SU-DHL-6 (cell line): ENCODE measurements around the gene RNF214.

Experiments
- H2AFZ ChIP-seq: fragments of 200-600 bp; sonication (generic); 2 replicates; pipeline ENCODE4 v1.6.1; 2014; ENCODE audit warnings: low read depth, mild to moderate bottlenecking, moderate library complexity, mixed read lengths, antibody characterized with exemption, low read length; ENCODE audit not compliant: severe bottlenecking
- H3F3A ChIP-seq: fragments of 200-600 bp; shearing (Covaris generic); 2 replicates; pipeline ENCODE4 v1.6.0; 2016; ENCODE audit warnings: antibody characterized with exemption, mild to moderate bottlenecking; ENCODE audit not compliant: insufficient read depth
- H3K27ac ChIP-seq: fragments of 200-600 bp; sonication (generic); 2 replicates; pipeline ENCODE4 v1.5.1; 2016; ENCODE audit warnings: low read depth, mild to moderate bottlenecking, low read length, moderate library complexity, mixed read lengths
- H3K27me3 ChIP-seq: fragments of 200-600 bp; sonication (generic), shearing (Covaris generic); 2 replicates; pipeline ENCODE4 v1.6.0; 2014; ENCODE audit warnings: mild to moderate bottlenecking, low read length
- H3K36me3 ChIP-seq: fragments of 200-600 bp; sonication (generic); 2 replicates; pipeline ENCODE4 v1.6.1; 2014; ENCODE audit warnings: mild to moderate bottlenecking, low read length, mixed read lengths
- H3K4me2 ChIP-seq: fragments of 300-600, 200-600 bp; shearing (Covaris generic), sonication (generic); 2 replicates; pipeline ENCODE4 v1.6.0; 2014; ENCODE audit warnings: low read length, low read depth, mild to moderate bottlenecking; ENCODE audit not compliant: poor library complexity, severe bottlenecking
- H3K4me3 ChIP-seq: fragments of 200-600 bp; sonication (generic); 2 replicates; pipeline ENCODE4 v1.5.1; 2014; ENCODE audit warnings: antibody characterized with exemption, low read length, mild to moderate bottlenecking, mixed read lengths; ENCODE audit not compliant: insufficient read depth, poor library complexity, severe bottlenecking
- H3K79me2 ChIP-seq: fragments of 200-600 bp; sonication (generic); 2 replicates; pipeline ENCODE4 v1.6.1; 2014; ENCODE audit warnings: mild to moderate bottlenecking, low read length, moderate library complexity; ENCODE audit not compliant: insufficient read depth
- H3K9ac ChIP-seq: fragments of 200-600 bp; sonication (generic); 2 replicates; pipeline ENCODE4 v1.7.0; 2014; ENCODE audit warnings: mild to moderate bottlenecking, low read length
- H3K9me2 ChIP-seq: fragments of 200-600 bp; sonication (generic); replicated peaks from 2 replicates; pipeline ENCODE4 v1.6.1; 2014; ENCODE audit warnings: low read length; ENCODE audit not compliant: insufficient read depth
- H3K9me3 ChIP-seq: fragments of 200-600 bp; sonication (generic); 2 replicates; pipeline ENCODE4 v1.6.1; 2014; ENCODE audit warnings: low read length, mixed read lengths; ENCODE audit not compliant: insufficient read depth
- H4K20me1 ChIP-seq: fragments of 200-600 bp; sonication (generic); 2 replicates; pipeline ENCODE4 v1.6.1; 2014; ENCODE audit warnings: low read depth, mild to moderate bottlenecking, antibody characterized with exemption, low read length, moderate library complexity, mixed read lengths
- EZH2phosphoT487 ChIP-seq: fragments of 200-600 bp; sonication (generic), shearing (Covaris generic); conservative IDR thresholded peaks from 2 replicates; pipeline ENCODE4 v1.6.1; 2018; ENCODE audit warnings: mild to moderate bottlenecking, antibody characterized with exemption, low read length, moderate library complexity, mixed read lengths
- TF ChIP-seq, protein P1 (sequence below): fragments of 200-600 bp; sonication (generic); IDR thresholded peaks from one replicate; pipeline ENCODE4 v1.5.1; 2017; ENCODE audit warnings: antibody characterized with exemption, mild to moderate bottlenecking, low read length, moderate library complexity; ENCODE audit not compliant: insufficient read depth, poor library complexity, severe bottlenecking

Gene RNF214

DNA sequence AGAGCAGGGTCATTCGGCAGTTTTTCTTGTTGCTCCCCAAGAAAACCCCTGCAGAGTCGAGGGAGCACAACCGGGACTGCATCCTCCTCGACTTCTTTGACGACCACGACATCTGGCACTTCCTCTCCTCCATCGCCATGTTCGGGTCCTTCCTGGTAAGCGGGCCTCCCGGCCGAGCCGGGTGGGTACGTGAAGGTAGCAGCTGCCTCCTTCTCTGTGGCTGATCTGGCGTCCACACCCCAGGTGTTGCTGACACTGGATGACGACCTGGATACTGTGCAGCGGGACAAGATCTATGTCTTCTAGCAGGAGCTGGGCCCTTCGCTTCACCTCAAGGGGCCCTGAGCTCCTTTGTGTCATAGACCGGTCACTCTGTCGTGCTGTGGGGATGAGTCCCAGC is 36.7 kb upstream of the RNF214 start:
- no peaks in the 10 kb centered on the region for H3K27me3 ChIP-seq
- no peak overlapping the region for H3K4me2 ChIP-seq
- H3F3A ChIP-seq, result no peaks in the 10 kb centered on the region
- no peaks in the 10 kb centered on the region for H3K9me2 ChIP-seq
- H3K79me2 ChIP-seq, result no peaks in the 10 kb centered on the region
- no peak overlapping the region for H3K27ac ChIP-seq
- no peak overlapping the region for H3K9ac ChIP-seq
- no peaks in the 10 kb centered on the region for H4K20me1 ChIP-seq
- H2AFZ ChIP-seq, result no peak overlapping the region
- no peak overlapping the region for H3K4me3 ChIP-seq
- TF ChIP-seq, protein P1, sequence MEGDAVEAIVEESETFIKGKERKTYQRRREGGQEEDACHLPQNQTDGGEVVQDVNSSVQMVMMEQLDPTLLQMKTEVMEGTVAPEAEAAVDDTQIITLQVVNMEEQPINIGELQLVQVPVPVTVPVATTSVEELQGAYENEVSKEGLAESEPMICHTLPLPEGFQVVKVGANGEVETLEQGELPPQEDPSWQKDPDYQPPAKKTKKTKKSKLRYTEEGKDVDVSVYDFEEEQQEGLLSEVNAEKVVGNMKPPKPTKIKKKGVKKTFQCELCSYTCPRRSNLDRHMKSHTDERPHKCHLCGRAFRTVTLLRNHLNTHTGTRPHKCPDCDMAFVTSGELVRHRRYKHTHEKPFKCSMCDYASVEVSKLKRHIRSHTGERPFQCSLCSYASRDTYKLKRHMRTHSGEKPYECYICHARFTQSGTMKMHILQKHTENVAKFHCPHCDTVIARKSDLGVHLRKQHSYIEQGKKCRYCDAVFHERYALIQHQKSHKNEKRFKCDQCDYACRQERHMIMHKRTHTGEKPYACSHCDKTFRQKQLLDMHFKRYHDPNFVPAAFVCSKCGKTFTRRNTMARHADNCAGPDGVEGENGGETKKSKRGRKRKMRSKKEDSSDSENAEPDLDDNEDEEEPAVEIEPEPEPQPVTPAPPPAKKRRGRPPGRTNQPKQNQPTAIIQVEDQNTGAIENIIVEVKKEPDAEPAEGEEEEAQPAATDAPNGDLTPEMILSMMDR, result no peak
- no peak for TF ChIP-seq EZH2phosphoT487
- no peaks in the 10 kb centered on the region for H3K9me3 ChIP-seq
- H3K36me3 ChIP-seq, result no peaks in the 10 kb centered on the region

- H3K27ac ChIP-seq, result no peak overlapping the region
- H3K4me2 ChIP-seq, result no peak overlapping the region
- no peaks in the 10 kb centered on the region for H3K79me2 ChIP-seq
- no peak overlapping the region for H3K4me3 ChIP-seq
- no peaks in the 10 kb centered on the region for H3K9me2 ChIP-seq
- no peaks in the 10 kb centered on the region for H3K9me3 ChIP-seq
- TF ChIP-seq, protein P1, result no peak
- H3K9ac ChIP-seq, result no peak overlapping the region
- H3F3A ChIP-seq, result no peaks in the 10 kb centered on the region
- H2AFZ ChIP-seq, result no peak overlapping the region
- H3K36me3 ChIP-seq, result no peaks in the 10 kb centered on the region
- H3K27me3 ChIP-seq, result no peaks in the 10 kb centered on the region
- H4K20me1 ChIP-seq, result no peaks in the 10 kb centered on the region
Measured at GRCh38 chr11:117197006-117197405, 35.5 kb upstream of the RNF214 start.

DNA sequence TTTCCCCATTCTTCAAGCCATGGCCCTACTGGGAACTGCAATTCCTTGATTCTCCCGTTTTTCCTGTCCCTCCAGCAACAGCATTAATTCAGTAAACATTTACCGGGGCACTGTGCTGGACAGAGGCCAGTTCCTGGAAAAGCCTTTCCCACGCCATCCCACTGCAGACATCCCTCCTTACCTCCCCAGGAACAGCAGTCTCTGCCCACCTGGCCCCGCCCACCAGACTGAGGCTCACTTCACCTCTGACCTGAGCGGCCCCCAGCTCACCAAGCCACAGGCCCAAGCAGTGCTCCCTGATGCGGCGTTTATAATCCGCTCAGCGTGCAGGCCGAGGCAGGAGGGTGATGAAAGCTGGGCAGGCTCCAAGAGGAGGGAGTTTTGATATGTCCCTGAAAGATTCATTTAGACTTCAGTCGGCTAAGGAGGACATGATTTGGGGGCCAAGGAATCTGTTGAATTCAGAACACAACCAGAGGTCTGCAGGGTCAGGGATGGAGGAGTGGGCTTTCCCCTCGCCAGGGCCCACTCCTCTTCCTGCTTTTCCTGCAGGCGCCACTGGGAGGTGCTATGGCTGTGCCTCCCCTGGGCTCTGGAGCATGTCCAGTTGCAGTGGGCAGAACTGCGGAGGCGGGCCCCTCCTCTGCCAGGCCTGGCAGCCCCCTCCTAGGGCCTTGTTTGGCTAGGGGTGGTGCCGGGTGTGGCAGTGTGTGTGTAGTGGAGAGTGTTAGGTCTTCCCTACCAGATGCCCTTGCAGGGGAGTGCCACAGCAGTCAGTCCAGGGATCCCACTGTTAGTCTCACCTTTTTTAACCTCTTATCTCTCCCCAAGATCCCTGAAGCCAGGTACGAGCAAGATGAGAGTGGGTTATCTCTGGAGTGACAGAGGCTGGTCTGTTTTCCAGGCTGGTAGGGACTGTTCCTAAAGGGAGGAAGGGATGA is 34.7 kb upstream of the RNF214 start:
- Histone ChIP-seq H3K79me2 (no peaks in the 10 kb centered on the region), H3K36me3 (no peaks in the 10 kb centered on the region), H3K9me2 (no peaks in the 10 kb centered on the region), H3K4me2 (no peak overlapping the region), H3K27me3 (no peaks in the 10 kb centered on the region), H2AFZ (no peak overlapping the region), H3F3A (no peaks in the 10 kb centered on the region), H3K4me3 (no peak overlapping the region), H4K20me1 (no peaks in the 10 kb centered on the region), H3K9me3 (no peaks in the 10 kb centered on the region), H3K27ac (no peak overlapping the region), H3K9ac (no peak overlapping the region)
- TF ChIP-seq EZH2phosphoT487, result no peak
- TF ChIP-seq, protein P1, result peak; percentile 19
